ENCODE results near the gene MUS81. TPM values are rescaled to one million over a fixed set of nuclear protein-coding genes. Genes with fewer than 3 reads are reported as not detected.

The MUS81 gene
- total and polyA plus RNA-seq, 10 of the 15 experiments (the other 5 are each of a cell fraction or from before 2014, with no cell fraction given) = 11.8 to 76.1 (median 48.4) TPM

DNA sequence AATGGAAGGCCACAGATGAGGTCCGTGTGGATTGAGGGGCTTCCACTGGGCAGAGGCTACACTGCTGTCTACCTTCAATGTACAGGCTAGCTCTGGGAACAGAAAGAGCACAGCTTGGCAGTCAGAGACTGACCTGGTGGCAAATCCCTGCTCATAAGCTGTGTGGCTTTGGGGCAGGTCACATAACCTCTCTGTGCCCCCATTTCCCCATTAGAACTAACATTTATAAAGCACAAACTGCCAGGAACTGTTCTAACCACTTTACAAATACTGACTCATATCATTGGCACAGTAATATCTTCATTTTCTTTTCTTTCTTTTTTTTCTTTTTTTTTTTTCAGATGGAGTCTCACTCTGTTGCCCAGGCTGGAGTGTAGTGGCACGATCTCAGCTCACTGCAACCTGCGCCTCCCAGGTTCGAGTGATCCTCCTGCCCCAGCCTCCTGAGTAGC lies 36.8 kb downstream of the MUS81 start (continued):
- TF ChIP-seq, protein P1, sequence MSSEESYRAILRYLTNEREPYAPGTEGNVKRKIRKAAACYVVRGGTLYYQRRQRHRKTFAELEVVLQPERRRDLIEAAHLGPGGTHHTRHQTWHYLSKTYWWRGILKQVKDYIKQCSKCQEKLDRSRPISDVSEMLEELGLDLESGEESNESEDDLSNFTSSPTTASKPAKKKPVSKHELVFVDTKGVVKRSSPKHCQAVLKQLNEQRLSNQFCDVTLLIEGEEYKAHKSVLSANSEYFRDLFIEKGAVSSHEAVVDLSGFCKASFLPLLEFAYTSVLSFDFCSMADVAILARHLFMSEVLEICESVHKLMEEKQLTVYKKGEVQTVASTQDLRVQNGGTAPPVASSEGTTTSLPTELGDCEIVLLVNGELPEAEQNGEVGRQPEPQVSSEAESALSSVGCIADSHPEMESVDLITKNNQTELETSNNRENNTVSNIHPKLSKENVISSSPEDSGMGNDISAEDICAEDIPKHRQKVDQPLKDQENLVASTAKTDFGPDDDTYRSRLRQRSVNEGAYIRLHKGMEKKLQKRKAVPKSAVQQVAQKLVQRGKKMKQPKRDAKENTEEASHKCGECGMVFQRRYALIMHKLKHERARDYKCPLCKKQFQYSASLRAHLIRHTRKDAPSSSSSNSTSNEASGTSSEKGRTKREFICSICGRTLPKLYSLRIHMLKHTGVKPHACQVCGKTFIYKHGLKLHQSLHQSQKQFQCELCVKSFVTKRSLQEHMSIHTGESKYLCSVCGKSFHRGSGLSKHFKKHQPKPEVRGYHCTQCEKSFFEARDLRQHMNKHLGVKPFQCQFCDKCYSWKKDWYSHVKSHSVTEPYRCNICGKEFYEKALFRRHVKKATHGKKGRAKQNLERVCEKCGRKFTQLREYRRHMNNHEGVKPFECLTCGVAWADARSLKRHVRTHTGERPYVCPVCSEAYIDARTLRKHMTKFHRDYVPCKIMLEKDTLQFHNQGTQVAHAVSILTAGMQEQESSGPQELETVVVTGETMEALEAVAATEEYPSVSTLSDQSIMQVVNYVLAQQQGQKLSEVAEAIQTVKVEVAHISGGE (CRISPR knock-in tag; IDR thresholded peaks at IDR 0.05) = no peak

DNA sequence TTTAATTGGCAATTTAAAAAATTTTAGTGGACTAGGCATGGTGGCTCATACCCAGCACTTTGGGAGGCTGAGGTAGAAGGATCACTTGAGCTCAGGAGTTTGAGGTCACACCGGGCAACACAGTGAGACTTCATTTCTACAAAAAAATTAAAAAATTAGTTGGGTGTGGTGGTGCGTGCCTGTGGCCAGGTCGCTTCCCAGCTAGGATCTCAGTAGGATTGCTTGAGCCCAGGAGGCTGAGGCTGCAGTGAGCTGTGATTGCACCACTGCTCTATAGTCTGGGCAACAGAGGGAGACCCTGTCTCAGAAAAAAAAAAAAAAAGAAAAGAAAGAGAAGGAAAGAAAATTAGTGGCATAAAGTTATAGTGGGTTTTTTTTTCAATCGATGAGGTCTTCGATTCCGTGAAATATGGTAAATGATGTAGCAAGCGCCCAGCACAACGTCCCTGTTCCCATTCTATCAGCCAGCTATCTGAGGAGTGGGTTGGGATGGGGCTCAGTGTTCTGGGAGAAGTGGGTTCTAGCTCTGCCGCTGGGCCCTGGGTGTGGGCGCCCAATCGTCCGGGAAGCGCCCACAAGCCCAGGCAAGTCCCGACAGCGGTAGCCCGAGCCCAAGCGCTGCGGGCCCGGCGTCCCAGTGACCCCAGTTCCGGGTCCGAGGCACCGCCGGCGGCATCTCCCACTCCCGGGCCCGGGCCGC lies 38.6 kb downstream of the MUS81 start:
- Histone ChIP-seq H3K4me2 (ENCODE audit: control insufficient read depth, insufficient read depth) (peak overlapping the region; percentile 86), H3K4me1 (ENCODE audit: control insufficient read depth, insufficient read depth, low read length) (peaks cover 12% of the 10 kb centered on the region; the same call in 1 of the 2 replicates), H3K27ac (ENCODE audit: control insufficient read depth, insufficient read depth) (no peak overlapping the region), H3K36me3 (ENCODE audit: control insufficient read depth in 2 of 2, insufficient read depth in 2 of 2, low read length in 1 of 2) (no peaks in the 10 kb centered on the region), H2AFZ (ENCODE audit: control insufficient read depth, low read depth, low read length) (peak overlapping the region; percentile 58), H3K4me3 (peak overlapping the region; percentile 84), H4K20me1 (ENCODE audit: control insufficient read depth, insufficient read depth) (no peaks in the 10 kb centered on the region), H3K9ac (ENCODE audit: control insufficient read depth, insufficient read depth, low read length) (peak overlapping the region; percentile 3), H3K27me3 (replicated peaks in 1 of 2; ENCODE audit: control insufficient read depth in 2 of 2, insufficient read depth in 2 of 2, low read length in 1 of 2) (no peaks in the 10 kb centered on the region; a peak in 1 of 4 replicates), H3K9me3 (replicated peaks; ENCODE audit: control insufficient read depth, insufficient read depth, low read length) (no peaks in the 10 kb centered on the region), H3K79me2 (ENCODE audit: control insufficient read depth, insufficient read depth, low read length) (peaks cover 15% of the 10 kb centered on the region)
- no TSS peak for BruUV-seq (replicated peaks)
- ChIA-PET SMC1A (ENCODE audit: uncharacterized antibody, unreplicated experiment) (interaction anchor here (0.9 to 5.6 kb wide), 9 partner anchors 7 to 186 kb away, joined by 3 to 47 read pairs (median 3); partner anchors contain the start of genes CCDC85B, FIBP and KAT5), RAD21 (ENCODE audit: unreplicated experiment) (interaction anchor here (0.8 to 1.8 kb wide), 7 partner anchors 10 to 119 kb away, joined by 3 to 20 read pairs (median 5); partner anchors contain the start of genes AP5B1, CCDC85B, FIBP and MUS81), CTCF (interaction anchor here (0.9 to 6.5 kb wide), 6 partner anchors 9 to 146 kb away, joined by 4 to 67 read pairs (median 9); partner anchors contain the start of genes CCDC85B, FIBP and MUS81), POLR2A (interaction anchor here (0.5 to 3.6 kb wide), 9 partner anchors 10 to 238 kb away, joined by 4 to 62 read pairs (median 6); partner anchors contain the start of genes CCDC85B, FIBP and MUS81)
- 21% methylated on average over 27 of the region's 28 CpGs for WGBS (ENCODE audit: insufficient coverage, insufficient replicate concordance, low lambda C conversion rate, missing lambda C conversion rate)
- ATAC-seq (no peak), FAIRE-seq (no peak), DNase-seq (ENCODE audit: low read depth, low spot score) (no peak)
- TF ChIP-seq RB1 (IDR thresholded peaks at IDR 0.05; ENCODE audit: borderline replicate concordance) (no peak), POLR2A (IDR thresholded peaks at IDR 0.05; ENCODE audit: low read depth, low read length) (peak; percentile 48; the same call in 1 of the 2 replicates), CBX3 (IDR thresholded peaks at IDR 0.05; ENCODE audit: borderline replicate concordance, low read depth) (no peak), JUNB (IDR thresholded peaks at IDR 0.05) (no peak), ZNF622 (IDR thresholded peaks at IDR 0.05) (no peak), NBN (IDR thresholded peaks at IDR 0.05) (0 out of 2 replicates have a peak, but pooled peaks have one; percentile 25), POU2F2 (IDR thresholded peaks at IDR 0.05; ENCODE audit: borderline replicate concordance, low read depth, low read length) (0 out of 3 replicates have a peak, but pooled peaks have one; percentile 9)
- intact Hi-C loops (cut with micrococcal nuclease; ENCODE audit: unreplicated experiment) = loop anchor here (10.0 kb wide), 1 partner anchor 236 kb away; no protein-coding TSS in a partner anchor
- in situ Hi-C loops (cut with MboI) = no loop called here
